ENCODE data around the gene SPATA20.

Gene SPATA20

GRCh38 chr17:50580646-50581045 is 33.7 kb downstream of the SPATA20 start:
- no peak overlapping the region for H3K4me2 ChIP-seq (ENCODE audit: insufficient read depth, low read length)
- ATAC-seq (ENCODE audit: insufficient read depth, low read depth) = no peak
- no peak overlapping the region for H2AFZ ChIP-seq (ENCODE audit: low read depth, low read length)
- no peaks in the 10 kb centered on the region for H3K9me3 ChIP-seq (ENCODE audit: insufficient read depth, low read length, severe bottlenecking)
- H3K27ac ChIP-seq (ENCODE audit: low read length) = no peak overlapping the region
- H3K79me2 ChIP-seq (ENCODE audit: insufficient read depth, low read length) = no peaks in the 10 kb centered on the region
- H3K27me3 ChIP-seq (ENCODE audit: insufficient read depth, low read length, poor library complexity) = peaks cover 37% of the 10 kb centered on the region
- no peaks in the 10 kb centered on the region; the same call in 1 of the 2 replicates for H4K20me1 ChIP-seq (ENCODE audit: insufficient read depth, low read length)
- H3K36me3 ChIP-seq (ENCODE audit: insufficient read depth, low read length) = no peaks in the 10 kb centered on the region
- H3K4me1 ChIP-seq (ENCODE audit: insufficient read depth, low read length) = no peaks in the 10 kb centered on the region
- TF ChIP-seq EZH2 (IDR thresholded peaks at IDR 0.05; ENCODE audit: borderline replicate concordance, low read depth, low read length, severe bottlenecking) = no peak
- TF ChIP-seq, protein P1, sequence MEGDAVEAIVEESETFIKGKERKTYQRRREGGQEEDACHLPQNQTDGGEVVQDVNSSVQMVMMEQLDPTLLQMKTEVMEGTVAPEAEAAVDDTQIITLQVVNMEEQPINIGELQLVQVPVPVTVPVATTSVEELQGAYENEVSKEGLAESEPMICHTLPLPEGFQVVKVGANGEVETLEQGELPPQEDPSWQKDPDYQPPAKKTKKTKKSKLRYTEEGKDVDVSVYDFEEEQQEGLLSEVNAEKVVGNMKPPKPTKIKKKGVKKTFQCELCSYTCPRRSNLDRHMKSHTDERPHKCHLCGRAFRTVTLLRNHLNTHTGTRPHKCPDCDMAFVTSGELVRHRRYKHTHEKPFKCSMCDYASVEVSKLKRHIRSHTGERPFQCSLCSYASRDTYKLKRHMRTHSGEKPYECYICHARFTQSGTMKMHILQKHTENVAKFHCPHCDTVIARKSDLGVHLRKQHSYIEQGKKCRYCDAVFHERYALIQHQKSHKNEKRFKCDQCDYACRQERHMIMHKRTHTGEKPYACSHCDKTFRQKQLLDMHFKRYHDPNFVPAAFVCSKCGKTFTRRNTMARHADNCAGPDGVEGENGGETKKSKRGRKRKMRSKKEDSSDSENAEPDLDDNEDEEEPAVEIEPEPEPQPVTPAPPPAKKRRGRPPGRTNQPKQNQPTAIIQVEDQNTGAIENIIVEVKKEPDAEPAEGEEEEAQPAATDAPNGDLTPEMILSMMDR (IDR thresholded peaks at IDR 0.05; ENCODE audit: borderline replicate concordance, extremely low read depth, low read length, poor library complexity, severe bottlenecking) = no peak
- no peak overlapping the region for H3K4me3 ChIP-seq (ENCODE audit: low read depth in 1 of 2, low read length in 2 of 2)
- H3K9ac ChIP-seq (ENCODE audit: low read depth, low read length) = no peak overlapping the region
- no peak for DNase-seq

- Histone ChIP-seq H3K27me3 (ENCODE audit: insufficient read depth, low read length, poor library complexity) (peaks cover 44% of the 10 kb centered on the region), H3K36me3 (ENCODE audit: insufficient read depth, low read length) (no peaks in the 10 kb centered on the region), H3K4me2 (ENCODE audit: insufficient read depth, low read length) (no peak overlapping the region), H4K20me1 (ENCODE audit: insufficient read depth, low read length) (no peaks in the 10 kb centered on the region; the same call in 1 of the 2 replicates), H2AFZ (ENCODE audit: low read depth, low read length) (no peak overlapping the region), H3K79me2 (ENCODE audit: insufficient read depth, low read length) (no peaks in the 10 kb centered on the region), H3K27ac (ENCODE audit: low read length) (no peak overlapping the region), H3K4me3 (ENCODE audit: low read depth in 1 of 2, low read length in 2 of 2) (no peak overlapping the region), H3K4me1 (ENCODE audit: insufficient read depth, low read length) (no peaks in the 10 kb centered on the region), H3K9me3 (ENCODE audit: insufficient read depth, low read length, severe bottlenecking) (no peaks in the 10 kb centered on the region), H3K9ac (ENCODE audit: low read depth, low read length) (no peak overlapping the region)
- TF ChIP-seq EZH2 (IDR thresholded peaks at IDR 0.05; ENCODE audit: borderline replicate concordance, low read depth, low read length, severe bottlenecking) = no peak
- TF ChIP-seq, protein P1 (IDR thresholded peaks at IDR 0.05; ENCODE audit: borderline replicate concordance, extremely low read depth, low read length, poor library complexity, severe bottlenecking) = no peak
- ATAC-seq (ENCODE audit: insufficient read depth, low read depth) = no peak
- DNase-seq = no peak
Measured at GRCh38 chr17:50581316-50581715, 34.3 kb downstream of the SPATA20 start.

- no peak overlapping the region for H2AFZ ChIP-seq (ENCODE audit: low read depth, low read length)
- H3K4me3 ChIP-seq (ENCODE audit: low read depth in 1 of 2, low read length in 2 of 2) = no peak overlapping the region
- DNase-seq (no peak), ATAC-seq (ENCODE audit: insufficient read depth, low read depth) (no peak)
- no peaks in the 10 kb centered on the region for H3K36me3 ChIP-seq (ENCODE audit: insufficient read depth, low read length)
- H3K27me3 ChIP-seq (ENCODE audit: insufficient read depth, low read length, poor library complexity) = peaks cover 48% of the 10 kb centered on the region
- no peaks in the 10 kb centered on the region for H3K4me1 ChIP-seq (ENCODE audit: insufficient read depth, low read length)
- no peaks in the 10 kb centered on the region; the same call in 1 of the 2 replicates for H4K20me1 ChIP-seq (ENCODE audit: insufficient read depth, low read length)
- no peak overlapping the region for H3K27ac ChIP-seq (ENCODE audit: low read length)
- no peak overlapping the region for H3K4me2 ChIP-seq (ENCODE audit: insufficient read depth, low read length)
- H3K9me3 ChIP-seq (ENCODE audit: insufficient read depth, low read length, severe bottlenecking) = no peaks in the 10 kb centered on the region
- H3K79me2 ChIP-seq (ENCODE audit: insufficient read depth, low read length) = no peaks in the 10 kb centered on the region
- no peak for TF ChIP-seq EZH2 (IDR thresholded peaks at IDR 0.05; ENCODE audit: borderline replicate concordance, low read depth, low read length, severe bottlenecking)
- TF ChIP-seq, protein P1 (IDR thresholded peaks at IDR 0.05; ENCODE audit: borderline replicate concordance, extremely low read depth, low read length, poor library complexity, severe bottlenecking) = no peak
- no peak overlapping the region for H3K9ac ChIP-seq (ENCODE audit: low read depth, low read length)
Measured at GRCh38 chr17:50582741-50583140, 35.8 kb downstream of the SPATA20 start.

GRCh38 chr17:50583641-50584040 is 36.7 kb downstream of the SPATA20 start:
- Histone ChIP-seq H3K36me3 (ENCODE audit: insufficient read depth, low read length) (no peaks in the 10 kb centered on the region), H2AFZ (ENCODE audit: low read depth, low read length) (no peak overlapping the region), H3K79me2 (ENCODE audit: insufficient read depth, low read length) (no peaks in the 10 kb centered on the region), H3K4me1 (ENCODE audit: insufficient read depth, low read length) (no peaks in the 10 kb centered on the region), H3K4me2 (ENCODE audit: insufficient read depth, low read length) (no peak overlapping the region), H3K4me3 (ENCODE audit: low read depth in 1 of 2, low read length in 2 of 2) (no peak overlapping the region), H3K9me3 (ENCODE audit: insufficient read depth, low read length, severe bottlenecking) (no peaks in the 10 kb centered on the region), H3K9ac (ENCODE audit: low read depth, low read length) (no peak overlapping the region), H3K27me3 (ENCODE audit: insufficient read depth, low read length, poor library complexity) (peaks cover 51% of the 10 kb centered on the region), H4K20me1 (ENCODE audit: insufficient read depth, low read length) (no peaks in the 10 kb centered on the region; the same call in 1 of the 2 replicates), H3K27ac (ENCODE audit: low read length) (no peak overlapping the region)
- ATAC-seq (ENCODE audit: insufficient read depth, low read depth) (no peak), DNase-seq (no peak)
- TF ChIP-seq, protein P1 (IDR thresholded peaks at IDR 0.05; ENCODE audit: borderline replicate concordance, extremely low read depth, low read length, poor library complexity, severe bottlenecking) = no peak
- TF ChIP-seq EZH2 (IDR thresholded peaks at IDR 0.05; ENCODE audit: borderline replicate concordance, low read depth, low read length, severe bottlenecking) = no peak
